ENCODE results near the gene TNK1.

DNA sequence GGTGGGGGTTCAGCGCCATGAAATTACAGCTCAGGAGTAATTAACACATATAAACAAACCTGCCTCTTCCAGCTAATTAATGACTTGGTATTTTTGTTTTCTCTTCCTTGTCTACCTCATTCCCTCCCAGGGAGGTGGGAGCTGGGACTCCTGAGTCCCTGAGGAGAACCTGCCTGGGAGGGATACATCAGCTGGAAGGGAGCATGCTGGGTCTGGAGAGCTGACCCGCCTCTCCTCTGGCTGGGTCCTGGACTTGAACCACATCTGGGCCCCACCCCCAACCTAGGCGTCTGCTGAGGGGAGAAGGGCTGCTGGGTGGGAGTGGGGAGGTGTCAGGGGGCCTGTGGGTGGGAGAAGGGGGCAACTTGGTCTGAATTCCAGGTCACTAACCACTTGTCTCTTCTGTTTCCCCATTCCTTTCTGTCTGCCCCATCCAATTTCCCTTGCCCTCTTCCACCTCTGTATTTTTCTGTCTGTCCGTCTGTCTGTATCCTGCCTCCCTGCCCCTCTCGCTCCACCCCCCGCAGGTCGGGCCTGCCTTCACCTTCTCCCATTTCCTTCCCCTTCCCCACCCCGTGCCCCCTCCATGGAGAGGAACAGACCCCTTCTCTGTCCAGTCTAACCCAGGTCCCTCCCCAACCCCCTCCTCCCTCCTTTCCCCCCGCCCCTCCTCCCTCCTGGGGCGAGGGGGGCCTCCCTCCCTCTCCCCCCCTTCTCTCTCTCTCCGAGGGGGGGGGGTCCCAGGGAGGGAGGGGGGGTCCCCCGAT, 26.8 kb downstream of the TNK1 start, which contains the start of gene NLGN2:
- TF ChIP-seq, protein P1, sequence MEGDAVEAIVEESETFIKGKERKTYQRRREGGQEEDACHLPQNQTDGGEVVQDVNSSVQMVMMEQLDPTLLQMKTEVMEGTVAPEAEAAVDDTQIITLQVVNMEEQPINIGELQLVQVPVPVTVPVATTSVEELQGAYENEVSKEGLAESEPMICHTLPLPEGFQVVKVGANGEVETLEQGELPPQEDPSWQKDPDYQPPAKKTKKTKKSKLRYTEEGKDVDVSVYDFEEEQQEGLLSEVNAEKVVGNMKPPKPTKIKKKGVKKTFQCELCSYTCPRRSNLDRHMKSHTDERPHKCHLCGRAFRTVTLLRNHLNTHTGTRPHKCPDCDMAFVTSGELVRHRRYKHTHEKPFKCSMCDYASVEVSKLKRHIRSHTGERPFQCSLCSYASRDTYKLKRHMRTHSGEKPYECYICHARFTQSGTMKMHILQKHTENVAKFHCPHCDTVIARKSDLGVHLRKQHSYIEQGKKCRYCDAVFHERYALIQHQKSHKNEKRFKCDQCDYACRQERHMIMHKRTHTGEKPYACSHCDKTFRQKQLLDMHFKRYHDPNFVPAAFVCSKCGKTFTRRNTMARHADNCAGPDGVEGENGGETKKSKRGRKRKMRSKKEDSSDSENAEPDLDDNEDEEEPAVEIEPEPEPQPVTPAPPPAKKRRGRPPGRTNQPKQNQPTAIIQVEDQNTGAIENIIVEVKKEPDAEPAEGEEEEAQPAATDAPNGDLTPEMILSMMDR (IDR thresholded peaks at IDR 0.05): no peak
- no peak for TF ChIP-seq POLR2A (IDR thresholded peaks at IDR 0.05)
